ENCODE measurements around the gene CMSS1.

- TF ChIP-seq CTCF (IDR thresholded peaks at IDR 0.05) = no peak
- TF ChIP-seq POLR2A (IDR thresholded peaks at IDR 0.05) = no peak
Observed at GRCh38 chr3:99839613-99840012, 22.0 kb downstream of the CMSS1 start.

Data from heart left ventricle (tissue), 13 donors.